Transverse colon (tissue), 4 donors: Measurements from ENCODE around the gene BRI3BP. TPM values are rescaled to one million over a fixed set of nuclear protein-coding genes. Genes with fewer than 3 reads are reported as not detected.

Source experiments
- DNase-seq: peaks from one replicate; pipeline ENCODE4 v3.0.0-alpha.2; 2019
- H3K27ac ChIP-seq, 4 donors: fragments of 200-600 bp; sonication (generic); 2 replicates each; pipeline ENCODE4 v1.5.1; 2016 to 2018; ENCODE audit warnings: inconsistent platforms in 4 of 4
- H3K27me3 ChIP-seq: fragments of 200-600 bp; sonication (generic); 2 replicates; pipeline ENCODE4 v1.5.1; 2017; ENCODE audit warnings: inconsistent platforms
- H3K36me3 ChIP-seq, 4 donors: fragments of 200-600 bp; sonication (generic); 2 replicates each; pipeline ENCODE4 v1.5.1; 2017 to 2019; ENCODE audit warnings: inconsistent platforms in 4 of 4
- H3K4me1 ChIP-seq, 4 donors: fragments of 200-600 bp; sonication (generic); 2 replicates each; pipeline ENCODE4 v1.5.1; 2017 to 2020; ENCODE audit warnings: inconsistent platforms in 4 of 4
- H3K4me3 ChIP-seq, 4 donors: fragments of 200-600 bp; sonication (generic); 1 replicate in 1 of 4; 2 replicates in 3 of 4; pipeline versions ENCODE4 v1.5.1 to v1.6.1; 2017 to 2019; ENCODE audit warnings: inconsistent platforms in 4 of 4
- H3K9me3 ChIP-seq, 2 donors: fragments of 200-600 bp; sonication (generic); 2 replicates each; pipeline ENCODE4 v1.5.1; 2017 to 2019; ENCODE audit warnings: inconsistent platforms in 2 of 2
- EP300 ChIP-seq: sonication (generic); formaldehyde crosslinking; IDR thresholded peaks from one replicate; pipeline ENCODE4 v1.6.1; 2017; ENCODE audit warnings: antibody characterized with exemption, low read depth
- POLR2A ChIP-seq: fragments of 450-650 bp; IDR thresholded peaks from one replicate; pipeline ENCODE4 v1.6.1; 2016; ENCODE audit warnings: antibody characterized with exemption, mild to moderate bottlenecking, moderate library complexity
- POLR2AphosphoS5 ChIP-seq, 3 donors: sonication (generic); formaldehyde crosslinking; IDR thresholded peaks; one replicate each; pipeline ENCODE4 v1.6.1; 2016; ENCODE audit warnings: antibody characterized with exemption in 3 of 3
- WGBS, 2 donors: methylation state at CpG; one replicate each; pipeline ENCODE4 v1.1.5; 2018; ENCODE audit warnings: low coverage in 1 of 2; 5-methylcytosine and 5-hydroxymethylcytosine counted together
- in situ Hi-C, 4 donors: fragments of 200-750 bp; cut with MboI; loops; one replicate each; pipeline versions ENCODE4 v1.15.0 to v1.15.1; 2017; ENCODE audit warnings: low sequenced_read_pairs in 3 of 4, low pct_ligation_motif_present in 1 of 4, low pct_unique_long_range_greater_than_20kb in 1 of 4
- intact Hi-C: fragments of 100-400 bp; cut with DNase I; formaldehyde crosslinking; loops from one replicate; pipeline ENCODE4 v1.15.1; 2023; ENCODE audit warnings: low total_unique reads
- total RNA-seq, 4 donors: library from RNA; depleted of rRNA; stranded (reverse); fragments of >200 nt; gene quantifications; one replicate each; pipeline ENCODE4 v1.1.0, GENCODE V29; 2016
- TF ChIP-seq, protein P1 (sequence below), 5 experiments: fragments of 200-600 bp in 3 of 5; fragments of 450-650 bp in 2 of 5; sonication (generic) in 3 of 5; IDR thresholded peaks; 1 replicate in 2 of 5; 2 replicates in 3 of 5; pipeline ENCODE4 v1.5.1; 2016 to 2017; ENCODE audit warnings: antibody characterized with exemption in 5 of 5, inconsistent platforms in 3 of 5, mild to moderate bottlenecking in 2 of 5, moderate library complexity in 1 of 5

The BRI3BP gene
- total RNA-seq, 4 donors from 2014 or later: 14.2 to 38.5 (median 23.1) TPM

- H3K4me1 ChIP-seq: peaks cover 4 to 39% (median 18%) of the 10 kb centered on the region in 4 donors
- 0 to 3% methylated on average over 4 to 21 of the region's 35 CpGs for WGBS, 2 donors
- TF ChIP-seq, protein P1, sequence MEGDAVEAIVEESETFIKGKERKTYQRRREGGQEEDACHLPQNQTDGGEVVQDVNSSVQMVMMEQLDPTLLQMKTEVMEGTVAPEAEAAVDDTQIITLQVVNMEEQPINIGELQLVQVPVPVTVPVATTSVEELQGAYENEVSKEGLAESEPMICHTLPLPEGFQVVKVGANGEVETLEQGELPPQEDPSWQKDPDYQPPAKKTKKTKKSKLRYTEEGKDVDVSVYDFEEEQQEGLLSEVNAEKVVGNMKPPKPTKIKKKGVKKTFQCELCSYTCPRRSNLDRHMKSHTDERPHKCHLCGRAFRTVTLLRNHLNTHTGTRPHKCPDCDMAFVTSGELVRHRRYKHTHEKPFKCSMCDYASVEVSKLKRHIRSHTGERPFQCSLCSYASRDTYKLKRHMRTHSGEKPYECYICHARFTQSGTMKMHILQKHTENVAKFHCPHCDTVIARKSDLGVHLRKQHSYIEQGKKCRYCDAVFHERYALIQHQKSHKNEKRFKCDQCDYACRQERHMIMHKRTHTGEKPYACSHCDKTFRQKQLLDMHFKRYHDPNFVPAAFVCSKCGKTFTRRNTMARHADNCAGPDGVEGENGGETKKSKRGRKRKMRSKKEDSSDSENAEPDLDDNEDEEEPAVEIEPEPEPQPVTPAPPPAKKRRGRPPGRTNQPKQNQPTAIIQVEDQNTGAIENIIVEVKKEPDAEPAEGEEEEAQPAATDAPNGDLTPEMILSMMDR (IDR thresholded peaks at IDR 0.05): peak in 4 of 5 experiments; percentile 37 to 65 (median 53)
- no peak for TF ChIP-seq EP300
- TF ChIP-seq POLR2AphosphoS5 (IDR thresholded peaks at IDR 0.05): peak in 1 of 3 donors; percentile 9
- no peak for TF ChIP-seq POLR2A
- DNase-seq: peak; percentile 87
- in situ Hi-C loops: no loop called here
- no peaks in the 10 kb centered on the region for H3K36me3 ChIP-seq
- H3K9me3 ChIP-seq: no peaks in the 10 kb centered on the region
- H3K27ac ChIP-seq: peak overlapping the region; percentile 70 to 83 (median 76)
- no peaks in the 10 kb centered on the region for H3K27me3 ChIP-seq
- intact Hi-C loops: no loop called here
- H3K4me3 ChIP-seq: peak overlapping the region; percentile 13 to 88 (median 82)
Measured at GRCh38 chr12:124992874-124993625, 395 bp upstream of the BRI3BP start.

GRCh38 chr12:124994437-124994975 lies 1.1 kb downstream of the BRI3BP start:
- peak; percentile 81 for DNase-seq
- Histone ChIP-seq H3K27me3 (no peaks in the 10 kb centered on the region), H3K9me3 (no peaks in the 10 kb centered on the region), H3K36me3 (no peaks in the 10 kb centered on the region), H3K27ac (peak overlapping the region; percentile 76 to 84 (median 83)), H3K4me1 (peaks cover 0 to 30% (median 12%) of the 10 kb centered on the region in 4 donors), H3K4me3 (peak overlapping the region; percentile 13 to 88 (median 82))
- in situ Hi-C loops: no loop called here
- intact Hi-C loops: no loop called here
- TF ChIP-seq, protein P1 (IDR thresholded peaks at IDR 0.05): no peak
- TF ChIP-seq POLR2A (no peak), POLR2AphosphoS5 (IDR thresholded peaks at IDR 0.05) (peak in 1 of 3 donors; percentile 15), EP300 (no peak)
- 0 to 7% methylated on average over 1 to 15 of the region's 15 CpGs for WGBS, 2 donors

GRCh38 chr12:124995200-124995961 lies 1.9 kb downstream of the BRI3BP start:
- Histone ChIP-seq H3K4me3 (peak overlapping the region in 3 of 4 donors; percentile 78 to 88 (median 85)), H3K27me3 (no peaks in the 10 kb centered on the region), H3K36me3 (no peaks in the 10 kb centered on the region), H3K4me1 (peaks cover 0 to 30% (median 12%) of the 10 kb centered on the region in 4 donors), H3K9me3 (no peaks in the 10 kb centered on the region), H3K27ac (peak overlapping the region; percentile 76 to 84 (median 83))
- intact Hi-C loops: no loop called here
- in situ Hi-C loops: no loop called here
- 49 to 74% methylated on average over 11 to 14 of the region's 14 CpGs for WGBS, 2 donors
- TF ChIP-seq, protein P1 (IDR thresholded peaks at IDR 0.05): no peak
- no peak for TF ChIP-seq POLR2AphosphoS5 (IDR thresholded peaks at IDR 0.05)
- no peak for TF ChIP-seq POLR2A
- no peak for TF ChIP-seq EP300
- DNase-seq: peak; percentile 38

DNA sequence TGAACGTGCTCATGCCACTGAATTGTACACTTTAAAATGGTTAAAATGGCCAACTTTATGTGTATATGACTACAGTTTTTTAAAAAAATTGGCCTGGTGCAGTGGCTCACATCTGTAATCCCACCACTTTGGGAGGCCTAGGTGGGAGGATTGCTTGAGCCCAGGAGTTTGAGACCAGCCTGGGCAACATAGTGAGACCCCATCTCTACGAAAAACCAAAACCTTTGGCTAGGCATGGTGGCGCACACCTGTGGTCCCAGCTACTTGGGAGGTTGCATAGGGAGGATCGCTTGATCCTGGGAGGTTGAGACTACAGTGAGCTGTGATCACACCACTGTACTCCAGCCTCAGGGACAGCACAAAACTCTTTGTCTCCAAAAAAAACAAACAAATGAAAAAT lies 5.3 kb downstream of the BRI3BP start:
- in situ Hi-C loops (no loop called here), intact Hi-C loops (no loop called here)
- WGBS, 2 donors: 75 to 97% methylated on average over 1 to 4 of the region's 4 CpGs

More for the DNA sequence above, 5.3 kb downstream of the BRI3BP start:
- Histone ChIP-seq H3K9me3 (no peaks in the 10 kb centered on the region), H3K36me3 (no peaks in the 10 kb centered on the region), H3K27ac (no peak overlapping the region), H3K4me1 (peaks cover 0 to 21% (median 8%) of the 10 kb centered on the region in 4 donors), H3K27me3 (no peaks in the 10 kb centered on the region), H3K4me3 (no peak overlapping the region)
- no peak for TF ChIP-seq POLR2AphosphoS5 (IDR thresholded peaks at IDR 0.05)
- TF ChIP-seq POLR2A: no peak
- no peak for TF ChIP-seq EP300
- TF ChIP-seq, protein P1 (IDR thresholded peaks at IDR 0.05): no peak
- DNase-seq: no peak
